Cardiac muscle cell (in vitro differentiated cells and primary cell): ENCODE measurements around the gene PDZD7. TPM values are rescaled to one million over a fixed set of nuclear protein-coding genes. Genes with fewer than 3 reads are reported as not detected.
A peak's percentile ranks its signal among the peaks of the same experiment; 100 is the strongest.
"Not testable (repeated sequence)": the region's sequence is repeated elsewhere in the genome, so short reads cannot be mapped to it uniquely, and the experiment has no call there.

Source experiments
- DNase-seq, 2 donors: peaks; one replicate each; pipeline versions ENCODE4 v3.0.0 to v3.0.0-alpha.2; 2010 to 2017; ENCODE audit warnings: low read depth in 1 of 2, low spot score in 1 of 2
- H3K27ac ChIP-seq: fragments of 200-600 bp; sonication (generic); 2 replicates; pipeline ENCODE4 v1.5.1; 2016
- H3K27me3 ChIP-seq: fragments of 200-600 bp; sonication (generic); 2 replicates; pipeline ENCODE4 v1.6.0; 2016; ENCODE audit warnings: control low read depth
- H3K36me3 ChIP-seq: fragments of 200-600 bp; sonication (generic); 2 replicates; pipeline ENCODE4 v1.5.1; 2016; ENCODE audit warnings: control low read depth
- H3K4me1 ChIP-seq: fragments of 200-600 bp; sonication (generic); 2 replicates; pipeline ENCODE4 v1.8.1; 2017; ENCODE audit warnings: low read depth, mild to moderate bottlenecking, mixed run types
- H3K4me3 ChIP-seq: fragments of 200-600 bp; sonication (generic); 2 replicates; pipeline ENCODE4 v1.5.1; 2016; ENCODE audit warnings: mild to moderate bottlenecking
- H3K9me3 ChIP-seq: fragments of 200-600 bp; sonication (generic); 2 replicates; pipeline ENCODE4 v1.5.1; 2017; ENCODE audit warnings: low read depth, mild to moderate bottlenecking, control low read depth
- CTCF ChIP-seq: IDR thresholded peaks from 2 replicates; pipeline ENCODE4 v1.5.1; 2012; ENCODE audit warnings: low read depth, mild to moderate bottlenecking, low read length
- polyA plus RNA-seq: library from polyadenylated mRNA; unstranded; fragments of >200 nt; fragmentation: Nextera tagmentation; extraction: Ambion mirVana; gene quantifications from 2 replicates; pipeline ENCODE4 v1.2.1, GENCODE V29; 2016
- total RNA-seq: library from RNA; depleted of rRNA; stranded (reverse); fragments of >200 nt; gene quantifications from 2 replicates; pipeline ENCODE4 v1.2.3, GENCODE V29; 2016

PDZD7 gene
- total and polyA plus RNA-seq, 2 experiments from 2014 or later, result 4.5 to 7.7 TPM

GRCh38 chr10:101036726-101037125 is 5.8 kb upstream of the PDZD7 start:
- H3K4me3 ChIP-seq, result no peak overlapping the region
- no peaks in the 10 kb centered on the region for H3K9me3 ChIP-seq
- H3K4me1 ChIP-seq, result peaks cover 4% of the 10 kb centered on the region
- DNase-seq, result no peak
- TF ChIP-seq CTCF, result no peak
- peaks cover 18% of the 10 kb centered on the region for H3K27me3 ChIP-seq
- no peaks in the 10 kb centered on the region for H3K36me3 ChIP-seq
- H3K27ac ChIP-seq, result no peak overlapping the region

GRCh38 chr10:101035916-101036702 is 5.2 kb upstream of the PDZD7 start:
- Histone ChIP-seq H3K36me3 (no peaks in the 10 kb centered on the region), H3K9me3 (no peaks in the 10 kb centered on the region), H3K27me3 (peaks cover 18% of the 10 kb centered on the region), H3K4me3 (no peak overlapping the region), H3K4me1 (peaks cover 4% of the 10 kb centered on the region), H3K27ac (no peak overlapping the region)
- DNase-seq, result no peak
- no peak for TF ChIP-seq CTCF

- no peak overlapping the region for H3K4me3 ChIP-seq
- no peak for DNase-seq
- TF ChIP-seq CTCF, result no peak
- H3K27me3 ChIP-seq, result peaks cover 18% of the 10 kb centered on the region
- H3K27ac ChIP-seq, result no peak overlapping the region
- H3K4me1 ChIP-seq, result peaks cover 4% of the 10 kb centered on the region
- no peaks in the 10 kb centered on the region for H3K9me3 ChIP-seq
- H3K36me3 ChIP-seq, result no peaks in the 10 kb centered on the region
These were observed 4.4 kb upstream of the PDZD7 start for GRCh38 chr10:101035314-101035713.

GRCh38 chr10:101034404-101034803 is 3.5 kb upstream of the PDZD7 start:
- not testable (repeated sequence) for DNase-seq, H3K36me3 ChIP-seq, H3K27ac ChIP-seq, H3K9me3 ChIP-seq, H3K4me3 ChIP-seq, H3K4me1 ChIP-seq
- H3K27me3 ChIP-seq, result peaks cover 18% of the 10 kb centered on the region

- Histone ChIP-seq H3K4me3 (no peak overlapping the region), H3K36me3 (no peaks in the 10 kb centered on the region), H3K27me3 (peaks cover 18% of the 10 kb centered on the region), H3K27ac (no peak overlapping the region), H3K9me3 (no peaks in the 10 kb centered on the region), H3K4me1 (peaks cover 17% of the 10 kb centered on the region)
- TF ChIP-seq CTCF, result no peak
- DNase-seq, result no peak
These were observed 2.3 kb upstream of the PDZD7 start for GRCh38 chr10:101033276-101033675.

- Histone ChIP-seq H3K27me3 (peaks cover 18% of the 10 kb centered on the region), H3K4me3 (peak overlapping the region; percentile 43), H3K4me1 (peaks cover 17% of the 10 kb centered on the region), H3K27ac (no peak overlapping the region), H3K9me3 (no peaks in the 10 kb centered on the region), H3K36me3 (no peaks in the 10 kb centered on the region)
- peak in 1 of 2 donors; percentile 91 for DNase-seq
- no peak for TF ChIP-seq CTCF
These were observed 1.8 kb upstream of the PDZD7 start for GRCh38 chr10:101032637-101033224.
